ENCODE measurements around the gene RHEB.
A peak's percentile ranks its signal among the peaks of the same experiment; 100 is the strongest.

The RHEB gene

DNA sequence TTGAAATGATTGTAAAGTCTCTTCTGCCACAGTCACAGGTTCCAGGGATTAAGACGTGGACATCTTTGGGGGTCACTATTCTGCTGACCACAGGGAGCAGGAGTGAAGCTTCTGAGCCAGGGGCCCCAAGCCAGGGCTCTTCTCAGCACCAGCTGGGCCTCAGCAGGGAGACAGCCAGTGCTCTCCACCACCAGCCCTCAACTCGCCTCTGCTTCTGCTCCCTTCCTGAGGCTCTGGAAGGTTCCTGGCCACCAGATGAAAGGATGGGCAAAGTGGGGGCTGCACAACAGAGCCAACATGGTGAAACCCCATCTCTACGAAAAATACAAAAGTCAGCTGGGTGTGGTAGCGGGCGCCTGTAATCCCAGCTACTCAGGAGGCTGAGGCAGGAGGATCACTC, 68.5 kb downstream of the RHEB start:
- TF ChIP-seq, protein P1, sequence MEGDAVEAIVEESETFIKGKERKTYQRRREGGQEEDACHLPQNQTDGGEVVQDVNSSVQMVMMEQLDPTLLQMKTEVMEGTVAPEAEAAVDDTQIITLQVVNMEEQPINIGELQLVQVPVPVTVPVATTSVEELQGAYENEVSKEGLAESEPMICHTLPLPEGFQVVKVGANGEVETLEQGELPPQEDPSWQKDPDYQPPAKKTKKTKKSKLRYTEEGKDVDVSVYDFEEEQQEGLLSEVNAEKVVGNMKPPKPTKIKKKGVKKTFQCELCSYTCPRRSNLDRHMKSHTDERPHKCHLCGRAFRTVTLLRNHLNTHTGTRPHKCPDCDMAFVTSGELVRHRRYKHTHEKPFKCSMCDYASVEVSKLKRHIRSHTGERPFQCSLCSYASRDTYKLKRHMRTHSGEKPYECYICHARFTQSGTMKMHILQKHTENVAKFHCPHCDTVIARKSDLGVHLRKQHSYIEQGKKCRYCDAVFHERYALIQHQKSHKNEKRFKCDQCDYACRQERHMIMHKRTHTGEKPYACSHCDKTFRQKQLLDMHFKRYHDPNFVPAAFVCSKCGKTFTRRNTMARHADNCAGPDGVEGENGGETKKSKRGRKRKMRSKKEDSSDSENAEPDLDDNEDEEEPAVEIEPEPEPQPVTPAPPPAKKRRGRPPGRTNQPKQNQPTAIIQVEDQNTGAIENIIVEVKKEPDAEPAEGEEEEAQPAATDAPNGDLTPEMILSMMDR (IDR thresholded peaks at IDR 0.05; ENCODE audit: borderline replicate concordance, insufficient read depth, low read depth, low read length) = no peak
- no peak overlapping the region for H3K4me3 ChIP-seq (ENCODE audit: low read depth, low read length)

DNA sequence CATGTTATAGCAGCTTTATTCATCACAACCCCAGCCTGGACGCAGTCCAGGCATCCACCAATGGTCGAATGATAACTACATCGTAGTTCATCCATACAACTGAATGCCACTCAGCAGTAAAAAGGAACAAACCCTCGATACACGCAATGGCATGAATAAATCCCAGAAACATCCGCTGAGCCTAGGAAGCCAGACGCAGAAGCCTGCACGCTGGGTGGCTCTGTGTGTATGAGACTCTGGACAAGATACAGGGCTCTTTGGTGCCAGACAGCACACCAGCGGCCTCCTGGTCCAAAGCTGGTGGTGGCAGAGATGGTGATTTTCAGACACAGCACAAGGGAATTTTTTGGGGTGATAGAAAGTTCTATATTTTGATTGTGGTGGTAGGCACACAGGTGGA, 69.7 kb downstream of the RHEB start:
- TF ChIP-seq, protein P1 (IDR thresholded peaks at IDR 0.05; ENCODE audit: borderline replicate concordance, insufficient read depth, low read depth, low read length) = no peak
- no peak overlapping the region for H3K4me3 ChIP-seq (ENCODE audit: low read depth, low read length)

DNA sequence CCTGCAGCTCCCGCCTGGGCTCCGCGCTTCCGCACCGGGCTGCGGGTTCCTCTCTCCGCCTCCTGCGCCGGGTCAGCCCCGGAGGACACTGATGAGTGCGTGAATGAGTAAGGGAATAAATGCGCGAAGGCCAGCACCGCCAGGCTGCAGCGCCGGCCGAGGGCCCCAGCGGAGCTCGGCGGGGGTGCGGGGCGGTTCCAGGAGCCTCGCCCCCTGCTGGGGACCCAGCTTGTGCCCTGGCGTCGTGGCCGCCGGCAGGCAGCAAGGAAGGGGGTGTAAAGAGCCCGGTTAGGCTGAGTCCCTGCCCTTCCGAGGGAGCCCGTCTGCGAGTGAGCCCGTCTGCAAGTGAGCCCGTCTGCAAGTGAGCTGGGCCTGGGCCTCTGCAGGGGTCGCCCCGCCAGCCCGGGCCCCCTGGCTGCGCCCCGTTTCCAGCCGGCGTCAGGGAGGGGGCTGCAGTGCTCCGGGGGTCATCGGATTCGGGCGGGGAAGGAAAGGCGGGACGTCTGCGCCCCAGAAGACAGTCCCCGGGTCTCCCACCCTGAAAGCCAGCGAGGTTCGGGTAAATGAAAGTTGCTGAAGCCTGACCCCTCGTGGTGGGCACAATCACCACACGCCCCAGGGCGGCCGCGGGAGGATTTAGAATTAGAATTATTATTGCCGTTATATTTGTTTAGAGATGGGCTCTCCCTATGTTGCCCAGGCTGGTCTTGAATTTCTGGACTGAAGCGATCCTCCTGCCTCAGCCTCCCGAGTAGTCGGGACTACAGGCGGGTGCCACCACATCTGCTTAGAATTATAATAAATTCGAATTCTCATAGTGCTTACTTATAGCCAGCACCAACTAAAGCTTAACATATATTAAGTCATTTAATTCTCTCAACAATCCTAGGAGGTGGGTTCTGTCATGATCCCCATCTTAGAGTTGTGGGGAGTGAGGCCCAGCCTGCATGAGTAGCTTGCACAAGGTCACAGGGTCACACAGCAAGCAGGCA, 71.1 kb downstream of the RHEB start:
- TF ChIP-seq, protein P1 (IDR thresholded peaks at IDR 0.05; ENCODE audit: borderline replicate concordance, insufficient read depth, low read depth, low read length) = peak; percentile 60
- H3K4me3 ChIP-seq (ENCODE audit: low read depth, low read length) = peak overlapping the region; percentile 16

DNA sequence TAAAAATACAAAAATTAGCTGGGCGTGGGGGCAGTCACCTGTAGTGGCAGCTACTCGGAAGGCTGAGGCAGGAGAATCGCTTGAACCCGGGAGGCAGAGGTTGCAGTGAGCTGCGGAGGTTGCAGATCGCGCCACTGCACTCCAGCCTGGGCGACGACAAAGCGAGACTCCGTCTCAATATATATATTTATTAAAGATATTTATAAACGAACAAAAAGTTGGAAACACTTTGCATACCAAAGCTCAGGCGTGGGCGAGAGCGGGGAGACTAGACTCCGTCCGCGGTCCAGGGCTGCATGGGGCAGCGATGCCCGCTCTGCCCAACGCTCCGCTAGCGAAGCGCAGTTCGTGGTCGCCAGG, 71.8 kb downstream of the RHEB start:
- no peak overlapping the region for H3K4me3 ChIP-seq (ENCODE audit: low read depth, low read length)

DNA sequence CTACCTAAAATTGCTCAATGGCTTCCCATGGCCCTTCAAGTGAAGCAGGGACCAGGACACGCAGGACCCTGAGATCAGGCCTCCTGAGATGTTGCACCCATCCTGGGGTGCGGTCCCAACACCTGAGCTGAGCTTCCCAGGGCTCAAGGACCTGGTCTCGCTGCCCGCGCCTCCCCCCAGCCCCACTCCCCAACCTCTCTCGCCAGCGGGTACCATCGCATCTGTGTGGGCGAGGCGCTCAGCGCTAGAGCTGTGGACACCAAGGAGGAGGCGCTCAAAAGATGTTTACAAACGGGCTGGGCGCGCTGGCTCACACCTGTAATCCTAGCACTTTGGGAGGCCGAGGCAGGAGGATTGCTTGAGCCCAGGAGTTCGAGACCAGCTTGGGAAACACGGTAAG, 72.4 kb downstream of the RHEB start:
- TF ChIP-seq, protein P1 (IDR thresholded peaks at IDR 0.05; ENCODE audit: borderline replicate concordance, insufficient read depth, low read depth, low read length) = no peak
- H3K4me3 ChIP-seq (ENCODE audit: low read depth, low read length) = no peak overlapping the region

More for the DNA sequence above, 71.8 kb downstream of the RHEB start:
- TF ChIP-seq, protein P1 (IDR thresholded peaks at IDR 0.05; ENCODE audit: borderline replicate concordance, insufficient read depth, low read depth, low read length) = no peak

DNA sequence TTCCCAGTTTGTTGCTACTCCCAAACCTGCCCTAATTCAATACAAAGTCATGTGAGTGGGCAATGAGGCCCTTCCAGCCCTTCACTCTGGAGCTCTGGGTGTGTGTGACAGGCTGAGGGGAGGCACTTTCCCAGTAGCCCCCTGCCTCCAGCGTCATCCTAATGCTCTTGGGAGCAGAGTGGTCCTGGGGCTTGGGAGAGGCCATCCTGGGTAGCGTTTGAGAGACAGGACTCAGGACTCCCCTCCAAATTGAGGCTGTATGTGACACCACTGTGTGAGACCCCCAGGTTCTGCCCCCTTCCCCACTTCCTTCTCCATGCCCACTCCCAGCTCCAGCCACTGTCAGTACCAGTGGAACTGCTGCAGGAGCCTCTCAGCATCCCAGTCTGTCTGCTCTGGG, 73.3 kb downstream of the RHEB start:
- TF ChIP-seq, protein P1 (IDR thresholded peaks at IDR 0.05; ENCODE audit: borderline replicate concordance, insufficient read depth, low read depth, low read length) = no peak

DNA sequence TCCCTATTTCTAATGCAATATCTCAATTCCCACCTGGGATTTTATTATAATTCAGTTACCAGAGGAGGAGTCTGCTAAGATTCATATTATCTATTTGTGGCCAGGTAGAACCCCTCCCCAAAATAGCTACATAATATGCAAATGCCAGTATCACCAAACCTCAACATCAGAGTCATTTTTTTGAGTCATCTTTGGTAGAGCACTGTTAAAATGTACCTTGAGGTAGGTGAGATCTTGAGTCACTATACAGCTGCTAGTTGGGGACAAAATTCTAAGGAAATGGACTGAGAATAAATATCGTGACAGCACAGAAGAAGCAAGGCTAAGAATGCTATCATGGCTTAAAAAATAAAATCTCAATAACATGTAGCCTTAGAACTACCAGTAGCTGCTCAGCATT, 75.1 kb downstream of the RHEB start:
- no peak overlapping the region for H3K4me3 ChIP-seq (ENCODE audit: low read depth, low read length)
- TF ChIP-seq, protein P1 (IDR thresholded peaks at IDR 0.05; ENCODE audit: borderline replicate concordance, insufficient read depth, low read depth, low read length) = no peak

More for the DNA sequence above, 73.3 kb downstream of the RHEB start:
- no peak overlapping the region for H3K4me3 ChIP-seq (ENCODE audit: low read depth, low read length)
